HG03520 (cell line): Measurements from ENCODE around the gene AGGF1.
A peak's percentile ranks its signal among the peaks of the same experiment; 100 is the strongest.
"Not testable (repeated sequence)": the region's sequence is repeated elsewhere in the genome, so short reads cannot be mapped to it uniquely, and the experiment has no call there.

ENCODE experiments used
- ATAC-seq: cut with Tn5 transposase; IDR thresholded peaks from one replicate; pipeline ENCODE4 v1.9.1; 2021; ENCODE audit warnings: mild to moderate bottlenecking, moderate library complexity; ENCODE audit not compliant: unreplicated experiment

Gene AGGF1

GRCh38 chr5:77022511-77023417 is 7.4 kb upstream of the AGGF1 start:
- no peak for ATAC-seq

GRCh38 chr5:77024490-77024889 is 5.7 kb upstream of the AGGF1 start:
- no peak for ATAC-seq

GRCh38 chr5:77028631-77029375 is 1.4 kb upstream of the AGGF1 start:
- no peak for ATAC-seq

- ATAC-seq: no peak
Observed at GRCh38 chr5:77029376-77029885, 773 bp upstream of the AGGF1 start.

GRCh38 chr5:77031891-77032290 is 1.7 kb downstream of the AGGF1 start:
- no peak for ATAC-seq

GRCh38 chr5:77032635-77033034 is 2.4 kb downstream of the AGGF1 start:
- no peak for ATAC-seq

GRCh38 chr5:77033338-77033737 is 3.1 kb downstream of the AGGF1 start:
- no peak for ATAC-seq

- ATAC-seq: no peak
Observed at GRCh38 chr5:77035950-77036349, 5.7 kb downstream of the AGGF1 start.

GRCh38 chr5:77046416-77047073 is 16.3 kb downstream of the AGGF1 start:
- ATAC-seq: no peak

GRCh38 chr5:77064040-77064439 is 33.8 kb downstream of the AGGF1 start:
- no peak for ATAC-seq

- no peak for ATAC-seq
Observed at GRCh38 chr5:77065256-77065655, 35.1 kb downstream of the AGGF1 start.

- ATAC-seq: no peak
Observed at GRCh38 chr5:77066184-77066583, 36.0 kb downstream of the AGGF1 start.

GRCh38 chr5:77066823-77067442 is 36.7 kb downstream of the AGGF1 start:
- no peak for ATAC-seq

- no peak for ATAC-seq
Observed at GRCh38 chr5:77073667-77074066, 43.5 kb downstream of the AGGF1 start.

- no peak for ATAC-seq
Observed at GRCh38 chr5:77074745-77075144, 44.5 kb downstream of the AGGF1 start.

- peak; percentile 81 for ATAC-seq
Observed at GRCh38 chr5:77076961-77077828, 47.0 kb downstream of the AGGF1 start.

- no peak for ATAC-seq
Observed at GRCh38 chr5:77077829-77078176, 47.6 kb downstream of the AGGF1 start.

- ATAC-seq: not testable (repeated sequence)
Observed at GRCh38 chr5:77080479-77080878, 50.3 kb downstream of the AGGF1 start.

GRCh38 chr5:77080905-77081304 is 50.7 kb downstream of the AGGF1 start:
- no peak for ATAC-seq

- no peak for ATAC-seq
Observed at GRCh38 chr5:77082280-77082679, 52.1 kb downstream of the AGGF1 start.
